ENCODE data around the gene MUSK.
A peak's percentile ranks its signal among the peaks of the same experiment; 100 is the strongest.

Gene MUSK

GRCh38 chr9:110668570-110669167, at the start of gene MUSK:
Gene MUSK (plus strand): TSS chr9:110668791. CDS start chr9:110668905, 114 bp downstream.
- DNase-seq (ENCODE audit: low spot score) = no peak

GRCh38 chr9:110619831-110620230, 48.8 kb upstream of the MUSK start:
- no peak for DNase-seq (ENCODE audit: low spot score)

GRCh38 chr9:110620726-110621125, 47.9 kb upstream of the MUSK start:
- DNase-seq (ENCODE audit: low spot score) = no peak

- DNase-seq (ENCODE audit: low spot score) = no peak
Observed at GRCh38 chr9:110622368-110622767, 46.2 kb upstream of the MUSK start.

- peak; percentile 43 for DNase-seq (ENCODE audit: low spot score)
Observed at GRCh38 chr9:110623462-110624025, 45.0 kb upstream of the MUSK start.

- no peak for DNase-seq (ENCODE audit: low spot score)
Observed at GRCh38 chr9:110626101-110626829, 42.3 kb upstream of the MUSK start.

- DNase-seq (ENCODE audit: low spot score) = no peak
Observed at GRCh38 chr9:110635589-110635988, 33.0 kb upstream of the MUSK start.

- no peak for DNase-seq (ENCODE audit: low spot score)
Observed at GRCh38 chr9:110638381-110638954, 30.1 kb upstream of the MUSK start.

GRCh38 chr9:110640736-110641135, 27.9 kb upstream of the MUSK start:
- DNase-seq (ENCODE audit: low spot score) = no peak

- no peak for DNase-seq (ENCODE audit: low spot score)
Observed at GRCh38 chr9:110641293-110641692, 27.3 kb upstream of the MUSK start.

- no peak for DNase-seq (ENCODE audit: low spot score)
Observed at GRCh38 chr9:110648696-110649095, 19.9 kb upstream of the MUSK start.

GRCh38 chr9:110650261-110650660, 18.3 kb upstream of the MUSK start:
- no peak for DNase-seq (ENCODE audit: low spot score)

GRCh38 chr9:110650991-110651411, 17.6 kb upstream of the MUSK start:
- no peak for DNase-seq (ENCODE audit: low spot score)

- DNase-seq (ENCODE audit: low spot score) = no peak
Observed at GRCh38 chr9:110655754-110656641, 12.6 kb upstream of the MUSK start.

- DNase-seq (ENCODE audit: low spot score) = no peak
Observed at GRCh38 chr9:110659891-110660541, 8.6 kb upstream of the MUSK start.

GRCh38 chr9:110669433-110669832, 842 bp downstream of the MUSK start:
- no peak for DNase-seq (ENCODE audit: low spot score)

- DNase-seq (ENCODE audit: low spot score) = no peak
Observed at GRCh38 chr9:110671849-110672248, 3.3 kb downstream of the MUSK start.

- DNase-seq (ENCODE audit: low spot score) = no peak
Observed at GRCh38 chr9:110672873-110673510, 4.4 kb downstream of the MUSK start.

- DNase-seq (ENCODE audit: low spot score) = no peak
Observed at GRCh38 chr9:110687497-110687896, 18.9 kb downstream of the MUSK start.

- no peak for DNase-seq (ENCODE audit: low spot score)
Observed at GRCh38 chr9:110688329-110688728, 19.7 kb downstream of the MUSK start.

GRCh38 chr9:110691002-110691549, 22.5 kb downstream of the MUSK start:
- peak; percentile 11 for DNase-seq (ENCODE audit: low spot score)
